ENCODE measurements around the gene OSBPL5. TPM values are rescaled to one million over a fixed set of nuclear protein-coding genes. Genes with fewer than 3 reads are reported as not detected.
"Not testable (repeated sequence)": the region's sequence is repeated elsewhere in the genome, so short reads cannot be mapped to it uniquely, and the experiment has no call there.

OSBPL5 gene
- total RNA-seq, 1 donor from 2014 or later = 1.6 TPM

- intact Hi-C loops (cut with micrococcal nuclease) = no loop called here
These were observed 41.1 kb downstream of the OSBPL5 start for GRCh38 chr11:3123761-3124733.

- intact Hi-C loops (cut with micrococcal nuclease) = no loop called here
These were observed 41.8 kb downstream of the OSBPL5 start for GRCh38 chr11:3123305-3123704.

DNA sequence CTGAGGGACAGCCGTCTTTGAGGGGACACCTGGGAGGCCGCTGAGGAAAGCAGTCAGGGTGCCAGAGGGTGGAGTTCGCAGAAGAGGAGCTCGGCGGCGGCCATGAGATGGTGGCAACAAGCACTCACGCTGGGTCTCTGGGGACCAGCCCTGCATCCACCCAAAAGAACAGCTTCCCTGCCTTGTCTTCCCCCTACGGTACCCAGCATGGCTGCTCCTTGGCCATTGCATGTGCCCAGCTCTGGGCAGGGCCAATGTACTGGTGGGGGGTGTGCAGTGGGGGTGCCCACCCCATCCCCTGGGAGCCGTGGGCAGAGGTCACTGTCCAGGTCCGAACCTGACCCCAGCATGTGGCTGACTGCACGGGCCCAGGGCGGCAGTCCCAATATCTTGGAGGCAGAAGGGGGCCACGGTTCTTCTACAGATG lies 42.3 kb downstream of the OSBPL5 start:
- intact Hi-C loops (cut with micrococcal nuclease) = no loop called here

GRCh38 chr11:3121931-3122774 lies 43.0 kb downstream of the OSBPL5 start:
- intact Hi-C loops (cut with micrococcal nuclease) = no loop called here

DNA sequence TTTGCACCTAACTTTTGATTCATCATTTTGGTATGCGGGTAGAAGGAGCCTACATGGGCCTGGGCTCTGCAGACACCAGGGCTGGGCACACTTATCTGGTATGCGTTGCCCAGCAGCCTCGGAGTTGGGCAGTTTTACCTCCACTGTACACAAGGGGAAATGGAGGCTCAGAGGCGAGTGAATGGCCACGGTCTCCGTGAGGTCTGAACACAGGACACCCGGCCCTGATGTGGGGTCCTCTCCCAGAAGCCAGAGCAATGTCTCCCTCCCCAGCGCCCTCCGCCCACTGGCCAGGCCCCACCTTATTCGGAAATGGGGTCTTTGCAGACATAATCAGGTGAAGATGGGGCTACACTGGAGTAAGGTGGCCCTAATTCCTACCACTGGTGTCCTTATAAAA lies 43.7 kb downstream of the OSBPL5 start:
- intact Hi-C loops (cut with micrococcal nuclease) = no loop called here

DNA sequence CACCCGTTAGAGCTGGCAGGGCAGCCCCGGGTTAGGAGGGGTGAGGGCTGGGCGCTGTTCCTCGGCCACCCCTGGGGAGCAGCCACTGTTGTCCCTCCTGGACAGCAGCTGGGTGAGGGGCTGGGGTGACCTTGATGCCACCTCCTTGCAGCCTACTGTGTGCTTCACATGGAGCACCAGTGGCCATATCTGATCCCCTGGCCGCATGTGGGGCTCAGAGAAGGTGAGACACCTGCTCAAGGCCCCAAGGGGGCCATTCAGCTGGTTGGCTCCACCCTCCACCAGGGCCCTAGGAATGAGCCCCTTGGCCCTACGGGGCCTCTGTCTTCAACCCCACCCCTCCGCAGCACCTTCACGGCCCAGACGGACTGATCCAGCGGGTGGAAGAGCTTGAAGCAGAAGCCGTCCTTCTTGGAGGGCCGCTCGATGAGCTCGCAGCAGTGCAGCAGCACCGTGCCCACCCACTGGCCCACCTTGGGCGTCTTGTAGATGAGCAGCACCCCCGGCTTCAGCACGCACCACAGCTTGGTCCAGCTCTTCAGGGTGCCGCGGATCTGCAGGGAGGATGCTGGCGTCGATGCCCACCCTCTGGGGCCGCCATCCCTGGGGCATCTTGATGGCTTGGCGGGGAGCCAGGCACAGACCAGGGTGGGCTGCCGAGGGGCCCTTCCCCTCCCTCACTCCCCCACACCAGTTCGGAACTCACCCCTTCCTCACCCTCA lies 44.9 kb downstream of the OSBPL5 start:
- intact Hi-C loops (cut with micrococcal nuclease) = no loop called here

DNA sequence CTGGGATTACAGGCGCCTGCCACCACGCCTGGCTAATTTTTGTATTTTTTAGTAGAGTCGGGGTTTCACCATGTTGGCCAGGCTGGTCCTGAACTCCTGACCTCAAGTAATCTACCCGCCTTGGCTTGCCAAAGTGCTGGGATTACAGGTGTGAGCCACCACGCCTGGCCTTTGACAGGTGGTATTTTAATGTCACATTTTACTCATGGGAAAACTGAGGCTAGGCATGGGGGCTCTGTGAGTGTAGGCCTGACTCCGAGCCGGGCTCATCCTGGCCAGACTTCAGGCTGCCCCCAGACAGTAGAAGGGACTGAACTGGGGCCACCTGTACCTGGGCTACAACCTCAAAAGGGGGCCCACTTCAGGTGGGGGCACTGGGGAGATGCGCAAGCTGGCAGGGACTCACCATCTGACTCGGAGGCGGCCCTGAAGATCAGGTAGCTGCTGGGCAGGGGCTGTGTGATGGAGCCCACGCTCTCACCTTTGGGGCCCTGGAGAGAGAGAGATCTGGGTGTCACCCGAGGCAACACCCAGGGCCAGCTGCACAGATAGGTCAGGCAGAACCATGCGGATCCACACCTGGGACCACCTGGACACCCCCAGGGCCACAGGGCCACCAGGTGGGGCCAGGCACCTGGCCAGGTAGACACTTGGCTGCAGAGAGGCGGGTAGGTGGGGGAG lies 45.8 kb downstream of the OSBPL5 start:
- intact Hi-C loops (cut with micrococcal nuclease) = no loop called here

GRCh38 chr11:3115321-3115720 lies 49.8 kb downstream of the OSBPL5 start:
- intact Hi-C loops (cut with micrococcal nuclease) = no loop called here

DNA sequence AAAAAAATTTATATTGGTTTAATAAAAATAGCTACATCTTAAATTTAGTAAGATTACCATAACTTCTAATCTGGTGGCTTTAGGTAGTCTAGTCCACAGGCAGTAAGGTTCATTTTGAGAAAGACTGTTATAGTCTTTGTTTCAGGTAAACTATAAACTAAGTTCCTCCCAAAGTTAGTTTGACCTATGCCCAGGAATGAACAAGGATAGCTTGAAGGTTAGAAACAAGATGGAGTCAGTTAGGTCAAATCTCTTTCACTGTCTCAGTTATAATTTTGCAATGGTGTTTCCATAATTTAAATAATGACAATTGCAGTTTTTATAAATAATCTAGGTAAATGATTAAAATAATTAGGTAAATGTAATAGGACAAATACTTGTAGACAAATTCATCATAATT lies 51.4 kb downstream of the OSBPL5 start:
- intact Hi-C loops (cut with micrococcal nuclease) = not testable (repeated sequence)

GRCh38 chr11:3111919-3112690 lies 53.0 kb downstream of the OSBPL5 start:
- intact Hi-C loops (cut with micrococcal nuclease) = no loop called here

GRCh38 chr11:3111466-3111865 lies 53.6 kb downstream of the OSBPL5 start:
- intact Hi-C loops (cut with micrococcal nuclease) = no loop called here

- intact Hi-C loops (cut with micrococcal nuclease) = loop anchor here (1.0 kb wide), 1 partner anchor 298 kb away; no protein-coding TSS in a partner anchor
These were observed 55.0 kb downstream of the OSBPL5 start for GRCh38 chr11:3109921-3110706.

GRCh38 chr11:3109434-3109833 lies 55.7 kb downstream of the OSBPL5 start:
- intact Hi-C loops (cut with micrococcal nuclease) = no loop called here

- intact Hi-C loops (cut with micrococcal nuclease) = no loop called here
These were observed 56.9 kb downstream of the OSBPL5 start for GRCh38 chr11:3108183-3108721.

GRCh38 chr11:3107608-3108182 lies 57.4 kb downstream of the OSBPL5 start:
- intact Hi-C loops (cut with micrococcal nuclease) = no loop called here

DNA sequence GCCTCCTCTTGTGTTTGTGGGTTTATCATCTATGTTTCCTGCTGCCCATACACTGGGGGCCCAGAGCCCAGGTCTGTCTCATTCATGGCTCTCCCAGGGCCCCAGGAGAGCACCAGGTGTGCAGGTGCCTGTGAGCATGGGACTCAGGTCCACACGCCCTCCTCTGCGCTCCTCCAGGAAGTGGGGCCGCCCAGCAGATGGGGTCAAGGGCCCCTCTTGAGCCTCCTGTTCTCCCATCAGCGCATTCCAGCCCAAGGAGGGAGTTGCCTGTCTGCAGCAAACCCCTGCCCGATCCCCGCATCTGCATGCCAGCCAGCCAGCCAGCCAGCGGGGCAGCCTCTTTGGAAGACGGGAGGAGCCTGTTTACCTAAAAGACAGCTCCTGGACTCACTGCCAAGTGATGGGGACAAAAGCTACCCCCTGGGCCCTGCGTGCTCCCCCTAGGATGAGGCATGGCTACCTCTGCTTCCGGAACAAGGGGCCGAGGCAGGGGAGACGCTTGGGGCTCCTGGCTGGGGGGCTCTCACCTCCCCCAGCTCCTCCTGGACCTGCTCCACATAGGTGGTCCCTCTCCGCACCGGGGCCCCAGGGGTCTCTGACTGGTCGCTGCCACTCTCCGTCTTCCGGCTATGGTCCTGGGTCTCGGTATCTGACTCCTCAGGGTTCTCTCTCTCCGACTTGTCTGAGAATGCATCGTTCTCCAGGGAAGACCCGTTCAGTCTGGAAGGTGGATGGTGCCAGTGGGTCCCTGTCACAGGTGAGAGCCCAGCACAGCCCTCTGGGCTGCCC lies 58.2 kb downstream of the OSBPL5 start:
- intact Hi-C loops (cut with micrococcal nuclease) = no loop called here

DNA sequence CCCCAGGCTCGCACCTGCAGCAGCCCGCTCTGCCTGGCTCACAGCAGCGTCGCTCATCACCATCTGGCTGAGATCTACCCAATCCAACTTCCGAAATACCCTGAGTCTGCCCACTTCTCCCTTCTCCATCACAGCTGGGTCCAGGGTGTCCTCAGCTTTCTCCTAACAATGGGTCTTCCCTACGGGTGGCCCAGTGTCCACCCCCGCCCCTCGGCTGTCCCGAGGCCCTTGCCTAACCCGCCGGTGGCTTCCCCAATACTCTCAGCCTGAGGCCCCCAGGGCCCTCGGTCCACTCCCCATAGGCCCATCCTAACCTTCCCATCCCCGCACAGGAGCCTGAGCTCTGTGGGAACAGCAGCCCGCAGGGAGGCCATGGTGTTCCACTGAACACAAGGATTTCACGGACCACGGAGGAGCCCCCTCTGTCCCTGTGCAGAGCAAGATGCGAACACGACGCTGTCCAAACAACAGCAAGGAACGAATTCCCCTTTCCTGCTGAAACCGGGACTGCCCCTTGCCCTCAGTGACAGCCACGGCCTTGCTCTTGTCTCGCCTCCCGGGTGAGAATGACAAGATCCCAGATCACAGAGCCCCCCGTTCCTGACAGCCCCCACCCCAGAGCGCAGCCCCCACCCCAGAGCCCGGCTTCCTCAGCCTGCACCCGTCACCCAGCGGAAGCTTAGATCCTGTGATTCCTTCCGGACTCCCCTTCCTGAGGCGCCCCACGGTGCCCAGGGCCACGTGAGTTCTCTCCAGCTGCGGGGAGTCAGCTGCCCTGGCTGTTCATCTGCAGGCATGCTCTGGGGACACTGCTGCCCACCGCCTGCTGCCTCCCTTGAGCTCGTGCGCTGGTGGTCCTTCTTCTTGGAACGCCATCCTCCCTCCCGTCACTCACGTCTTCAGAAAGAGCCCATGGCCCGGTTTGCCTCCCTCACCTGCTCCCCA lies 59.0 kb downstream of the OSBPL5 start:
- intact Hi-C loops (cut with micrococcal nuclease) = no loop called here
